GM15510 (cell line): Measurements from ENCODE around the gene SORCS2.

Source experiments
- POLR2A ChIP-seq: IDR thresholded peaks from 3 replicates; pipeline ENCODE4 v1.6.1; 2011; ENCODE audit warnings: borderline replicate concordance; ENCODE audit not compliant: insufficient read length; ENCODE audit errors: extremely low read depth

The SORCS2 gene

DNA sequence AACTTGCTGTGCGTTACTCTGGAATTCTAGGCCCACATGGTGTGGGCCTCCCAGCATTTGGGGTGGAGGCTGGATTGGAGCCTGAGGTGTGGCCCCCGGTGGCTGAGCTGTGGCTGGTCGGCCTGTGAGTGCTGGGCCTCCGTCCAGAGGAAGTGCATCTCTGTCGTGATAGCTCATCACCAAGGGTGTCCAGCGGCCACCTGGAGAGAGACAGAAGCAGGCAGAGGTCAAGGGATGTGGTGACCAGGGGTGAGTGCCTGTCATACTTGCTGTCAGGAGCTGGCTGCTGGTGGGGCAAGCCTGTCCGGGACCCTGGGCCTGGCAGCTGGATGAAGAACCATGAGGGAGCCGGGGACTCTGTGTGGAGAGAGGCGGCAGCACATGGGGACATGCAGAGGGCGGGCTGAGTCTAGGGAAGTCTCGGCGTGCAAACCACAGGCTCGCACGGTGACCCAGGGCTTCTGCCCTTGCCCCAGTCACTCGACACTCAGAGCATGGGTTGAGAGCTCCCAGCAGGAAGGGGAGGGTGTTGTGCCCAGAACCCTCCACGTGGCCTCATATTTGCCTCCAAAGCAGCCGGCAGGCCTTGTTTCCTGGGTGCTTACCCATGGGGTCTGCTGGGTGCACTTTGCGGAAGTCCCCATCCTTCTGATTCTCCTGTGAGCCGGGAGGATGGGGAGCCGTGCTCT lies 6.2 kb downstream of the SORCS2 start:
- no peak for TF ChIP-seq POLR2A

- no peak for TF ChIP-seq POLR2A
These were observed 6.9 kb downstream of the SORCS2 start for GRCh38 chr4:7199129-7199725.

GRCh38 chr4:7199771-7200441 lies 7.6 kb downstream of the SORCS2 start:
- TF ChIP-seq POLR2A = no peak

DNA sequence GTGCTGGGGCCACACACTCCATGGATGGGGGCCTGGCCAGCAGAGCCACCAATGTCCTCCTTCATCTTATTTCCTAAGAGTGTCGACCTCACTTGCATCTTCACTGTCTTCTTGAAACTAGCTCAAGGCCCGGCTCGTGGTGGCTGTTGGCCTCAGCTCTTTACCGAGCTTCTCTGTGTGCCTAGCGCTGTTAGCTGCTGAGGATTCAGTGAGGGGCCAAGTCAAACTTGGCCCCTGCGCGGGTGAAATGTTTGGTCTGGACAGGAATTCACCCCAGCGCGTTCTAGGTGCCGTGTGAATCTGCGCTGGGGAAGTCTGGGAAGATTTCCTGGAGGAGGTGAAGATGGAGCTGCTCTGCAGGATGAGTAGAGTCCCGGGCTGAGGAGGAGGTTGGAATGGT lies 8.5 kb downstream of the SORCS2 start:
- TF ChIP-seq POLR2A = no peak

- no peak for TF ChIP-seq POLR2A
These were observed 9.3 kb downstream of the SORCS2 start for GRCh38 chr4:7201420-7202305.

DNA sequence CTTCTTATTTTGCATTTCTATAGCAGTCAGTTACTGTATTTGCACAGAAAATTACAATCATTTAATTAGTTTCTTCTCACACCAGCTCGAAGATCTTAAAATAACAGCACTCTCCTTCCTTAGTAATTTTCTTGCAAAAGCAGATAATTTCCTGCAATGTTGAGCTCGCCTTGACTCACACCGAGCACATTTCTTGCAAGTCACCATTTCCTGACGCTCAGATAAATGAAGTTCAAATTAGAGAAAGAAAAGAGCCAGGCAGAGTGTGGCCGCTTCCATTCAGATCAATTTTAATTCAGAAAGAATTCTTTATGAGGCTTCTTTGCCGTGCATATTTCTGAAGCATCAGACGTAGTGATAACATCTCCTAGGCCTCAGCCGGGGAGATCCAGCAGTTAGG lies 10.1 kb downstream of the SORCS2 start:
- no peak for TF ChIP-seq POLR2A

DNA sequence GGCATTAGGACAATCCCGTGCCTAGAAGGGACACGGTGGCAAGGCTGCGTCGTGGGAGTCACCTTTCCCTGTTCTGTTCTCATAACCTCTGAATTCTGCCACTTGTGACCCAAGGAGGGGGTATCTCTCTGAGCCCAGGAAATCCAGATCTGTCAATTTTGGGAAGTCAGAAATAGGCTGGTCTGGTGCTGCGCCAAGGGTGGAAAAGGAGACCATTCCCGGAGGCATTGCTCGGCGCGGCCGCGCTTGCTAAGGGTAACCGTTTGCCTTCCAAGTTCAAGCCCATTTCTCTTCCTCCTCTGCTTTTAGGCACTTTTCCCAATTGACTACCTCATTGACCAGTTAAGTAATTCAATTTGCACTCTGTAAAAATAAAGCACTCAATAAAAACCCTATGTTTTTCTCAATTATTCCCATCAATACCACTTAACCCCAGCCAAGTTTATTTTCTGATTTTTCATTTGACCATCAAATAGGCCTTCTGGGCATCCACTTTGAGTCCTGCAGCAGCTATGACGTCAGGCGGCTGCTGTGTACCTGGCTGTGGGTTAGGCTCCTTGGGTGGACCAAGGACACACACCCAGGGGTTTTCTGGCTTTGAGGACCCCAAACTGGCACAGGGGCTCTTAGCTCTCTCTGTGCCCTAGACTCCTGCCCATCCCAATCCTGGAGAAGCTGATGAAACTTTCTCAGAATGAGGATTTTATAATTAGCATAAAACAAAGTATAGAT lies 12.5 kb downstream of the SORCS2 start:
- no peak for TF ChIP-seq POLR2A

DNA sequence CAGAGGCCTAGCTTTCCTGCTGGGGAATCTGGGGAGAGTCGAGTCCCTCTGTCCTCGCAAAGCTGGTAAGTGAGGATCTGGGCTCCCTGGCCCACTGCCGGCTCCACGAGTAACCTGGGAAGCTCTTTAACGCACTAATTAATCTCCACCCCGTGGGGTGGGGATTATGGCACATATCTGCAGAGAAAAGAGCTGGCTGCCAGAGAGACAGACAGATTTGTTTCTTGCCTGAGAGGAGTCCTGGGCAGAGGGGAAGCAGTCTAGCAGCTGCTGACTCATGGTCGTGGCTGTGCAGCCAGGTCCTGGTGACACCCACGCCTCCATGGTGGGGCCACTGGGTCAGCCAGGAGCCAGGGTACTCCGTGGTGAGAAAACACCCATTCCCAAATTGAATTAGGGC lies 14.0 kb downstream of the SORCS2 start:
- TF ChIP-seq POLR2A = no peak

GRCh38 chr4:7206911-7207567 lies 14.7 kb downstream of the SORCS2 start:
- TF ChIP-seq POLR2A = no peak

GRCh38 chr4:7207628-7208231 lies 15.4 kb downstream of the SORCS2 start:
- no peak for TF ChIP-seq POLR2A

GRCh38 chr4:7208509-7209451 lies 16.4 kb downstream of the SORCS2 start:
- TF ChIP-seq POLR2A = no peak

DNA sequence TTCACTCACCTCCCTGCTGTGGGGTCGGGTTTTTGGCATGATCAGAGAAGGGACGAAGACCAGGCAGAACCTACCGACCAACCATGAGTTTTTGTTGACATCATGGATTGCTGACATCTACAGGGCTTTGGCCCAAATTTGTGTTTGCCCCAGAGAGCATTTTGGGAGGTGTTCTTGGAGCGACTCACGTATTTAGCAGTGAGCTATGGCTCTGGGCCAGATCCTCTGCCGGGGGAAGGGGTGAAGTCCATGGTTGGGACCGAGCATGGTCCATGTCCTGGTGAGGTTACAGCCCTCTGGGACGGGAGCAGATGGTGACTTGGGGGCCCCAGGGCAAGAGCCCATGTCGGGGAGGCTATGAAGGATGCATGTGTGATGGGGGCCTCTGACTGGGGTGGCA lies 17.4 kb downstream of the SORCS2 start:
- no peak for TF ChIP-seq POLR2A
